Measurements from ENCODE around the gene DSC2. TPM values are rescaled to one million over a fixed set of nuclear protein-coding genes. Genes with fewer than 3 reads are reported as not detected.

Gene DSC2
- total and polyA plus RNA-seq, 4 donors = 2.3 to 15.4 (median 10.4) TPM

Other genes starting within 250 kb of the DSC2 start
- 1 to 10 TPM in 1 of 2 donors, under 1 TPM in 1; 0.51 to 1.3 TPM for gene DSC3, start 59.7 kb downstream of the DSC2 start, total RNA-seq
- gene DSC3, start 59.7 kb downstream of the DSC2 start, polyA plus RNA-seq = under 1 TPM; 0.41 to 0.53 TPM
- gene DSC1, start 60.4 kb upstream of the DSC2 start, total RNA-seq = under 1 TPM in 1 of 2 donors, not detected in 1; 0.09 TPM
- gene DSC1, start 60.4 kb upstream of the DSC2 start, polyA plus RNA-seq = not detected
- not detected for gene DSG1, start 215.7 kb upstream of the DSC2 start, total RNA-seq
- not detected for gene DSG1, start 215.7 kb upstream of the DSC2 start, polyA plus RNA-seq